Loucy (cell line): ENCODE results near the gene MRPS35.

Source experiments
- EZH2phosphoT487 ChIP-seq: fragments of 200-600 bp; IDR thresholded peaks from 2 replicates; pipeline ENCODE4 v1.6.1; 2018; ENCODE audit warnings: antibody characterized with exemption, mild to moderate bottlenecking, moderate library complexity, borderline replicate concordance
- TF ChIP-seq, protein P1 (sequence below): fragments of 200-600 bp; sonication (generic); conservative IDR thresholded peaks from 2 replicates; pipeline ENCODE4 v1.5.1; 2014; ENCODE audit warnings: mild to moderate bottlenecking, antibody characterized with exemption, low read length

DNA sequence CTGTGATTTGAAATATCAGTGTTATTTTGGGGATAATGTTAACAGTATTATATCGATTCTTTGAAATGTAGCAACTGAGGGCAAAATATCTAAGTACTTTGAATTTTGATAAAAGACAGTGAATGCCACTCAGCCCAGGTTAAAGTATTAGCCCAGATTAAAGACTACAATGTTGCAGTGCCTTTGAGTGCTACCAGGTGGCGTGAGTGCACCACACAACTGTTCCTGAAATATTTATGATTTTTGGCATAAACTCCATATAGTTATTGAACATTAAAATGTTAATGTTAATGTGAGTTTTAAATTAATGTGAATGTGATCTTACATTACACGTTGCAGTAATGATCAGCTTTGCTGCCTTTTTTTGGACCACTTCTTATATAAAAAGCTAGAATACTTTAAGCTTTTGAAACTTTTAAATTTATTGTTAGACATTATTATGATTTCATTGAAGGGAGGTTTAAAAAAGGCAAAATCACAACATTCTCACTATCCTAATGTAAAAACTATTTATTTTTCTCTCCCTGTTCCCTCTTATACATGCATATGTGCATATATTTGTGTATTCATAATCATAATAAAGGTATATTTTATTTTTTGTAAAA lies 22.5 kb downstream of the MRPS35 start:
- TF ChIP-seq, protein P1, sequence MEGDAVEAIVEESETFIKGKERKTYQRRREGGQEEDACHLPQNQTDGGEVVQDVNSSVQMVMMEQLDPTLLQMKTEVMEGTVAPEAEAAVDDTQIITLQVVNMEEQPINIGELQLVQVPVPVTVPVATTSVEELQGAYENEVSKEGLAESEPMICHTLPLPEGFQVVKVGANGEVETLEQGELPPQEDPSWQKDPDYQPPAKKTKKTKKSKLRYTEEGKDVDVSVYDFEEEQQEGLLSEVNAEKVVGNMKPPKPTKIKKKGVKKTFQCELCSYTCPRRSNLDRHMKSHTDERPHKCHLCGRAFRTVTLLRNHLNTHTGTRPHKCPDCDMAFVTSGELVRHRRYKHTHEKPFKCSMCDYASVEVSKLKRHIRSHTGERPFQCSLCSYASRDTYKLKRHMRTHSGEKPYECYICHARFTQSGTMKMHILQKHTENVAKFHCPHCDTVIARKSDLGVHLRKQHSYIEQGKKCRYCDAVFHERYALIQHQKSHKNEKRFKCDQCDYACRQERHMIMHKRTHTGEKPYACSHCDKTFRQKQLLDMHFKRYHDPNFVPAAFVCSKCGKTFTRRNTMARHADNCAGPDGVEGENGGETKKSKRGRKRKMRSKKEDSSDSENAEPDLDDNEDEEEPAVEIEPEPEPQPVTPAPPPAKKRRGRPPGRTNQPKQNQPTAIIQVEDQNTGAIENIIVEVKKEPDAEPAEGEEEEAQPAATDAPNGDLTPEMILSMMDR: peak; percentile 98
- TF ChIP-seq EZH2phosphoT487: no peak
